GM23338 (cell line): Measurements from ENCODE around the gene MPRIP. TPM values are rescaled to one million over a fixed set of nuclear protein-coding genes. Genes with fewer than 3 reads are reported as not detected.

Experiments used
- ATAC-seq: fragments of 200-7000 bp; cut with Tn5 transposase; 3 replicates; pipeline ENCODE4 v1.9.1; 2020
- DNase-seq: peaks from one replicate; pipeline ENCODE4 v3.0.0-alpha.2; 2015; ENCODE audit warnings: low spot score
- H2AFZ ChIP-seq: fragments of 200-600 bp; sonication (generic); 2 replicates; pipeline ENCODE4 v1.8.0; 2016; ENCODE audit warnings: antibody characterized with exemption, mild to moderate bottlenecking, moderate library complexity
- H3F3A ChIP-seq: fragments of 200-600 bp; sonication (generic); replicated peaks from 2 replicates; pipeline ENCODE4 v1.8.0; 2017; ENCODE audit warnings: antibody characterized with exemption, mixed run types, low read depth
- H3K27ac ChIP-seq: fragments of 200-600 bp; sonication (generic); 2 replicates; pipeline ENCODE4 v1.6.1; 2016; ENCODE audit warnings: low read depth
- H3K27me3 ChIP-seq: fragments of 200-600 bp; sonication (generic); 2 replicates; pipeline ENCODE4 v1.8.0; 2016; ENCODE audit warnings: mild to moderate bottlenecking, mixed run types, moderate library complexity; ENCODE audit not compliant: insufficient read depth
- H3K36me3 ChIP-seq: fragments of 200-600 bp; sonication (generic); 2 replicates; pipeline ENCODE4 v1.8.0; 2016; ENCODE audit warnings: mild to moderate bottlenecking; ENCODE audit not compliant: insufficient read depth
- H3K4me1 ChIP-seq: fragments of 200-600 bp; sonication (generic); 2 replicates; pipeline ENCODE4 v1.8.0; 2016; ENCODE audit warnings: mild to moderate bottlenecking, moderate library complexity; ENCODE audit not compliant: insufficient read depth
- H3K4me2 ChIP-seq: fragments of 200-600 bp; sonication (generic); 2 replicates; pipeline ENCODE4 v1.7.1; 2017; ENCODE audit warnings: mixed run types
- H3K4me3 ChIP-seq: fragments of 200-600 bp; sonication (generic); 2 replicates; pipeline ENCODE4 v1.6.1; 2016; ENCODE audit warnings: mixed run types
- H3K79me2 ChIP-seq: fragments of 200-600 bp; sonication (generic); replicated peaks from 2 replicates; pipeline ENCODE4 v1.8.0; 2017; ENCODE audit warnings: mild to moderate bottlenecking; ENCODE audit not compliant: insufficient read depth
- H3K9me2 ChIP-seq: fragments of 200-600 bp; sonication (generic); 2 replicates; pipeline ENCODE4 v1.8.0; 2017; ENCODE audit not compliant: insufficient read depth
- H4K20me1 ChIP-seq: fragments of 200-600 bp; sonication (generic); replicated peaks from 2 replicates; pipeline ENCODE4 v1.8.0; 2017; ENCODE audit warnings: mild to moderate bottlenecking; ENCODE audit not compliant: insufficient read depth
- H3K27ac Mint-ChIP-seq: 2 replicates; pipeline ENCODE4 v1.8.0; 2020; ENCODE audit warnings: inconsistent platforms, mild to moderate bottlenecking, moderate library complexity, mixed read lengths
- H3K27me3 Mint-ChIP-seq: 3 replicates; pipeline ENCODE4 v1.8.0; 2022; ENCODE audit warnings: low read depth, mild to moderate bottlenecking, moderate library complexity, mixed read lengths, inconsistent platforms; ENCODE audit not compliant: insufficient read depth, poor library complexity
- H3K36me3 Mint-ChIP-seq: 3 replicates; pipeline ENCODE4 v1.8.0; 2021; ENCODE audit warnings: low read depth, mild to moderate bottlenecking, inconsistent platforms, moderate library complexity, mixed read lengths
- H3K4me1 Mint-ChIP-seq: 3 replicates; pipeline ENCODE4 v1.8.0; 2020; ENCODE audit warnings: mild to moderate bottlenecking, inconsistent platforms, mixed read lengths
- H3K4me3 Mint-ChIP-seq: 3 replicates; pipeline ENCODE4 v1.8.0; 2021; ENCODE audit warnings: moderate library complexity, mild to moderate bottlenecking, inconsistent platforms, mixed read lengths
- H3K9me3 Mint-ChIP-seq: 3 replicates; pipeline ENCODE4 v1.8.0; 2020; ENCODE audit warnings: moderate library complexity, mild to moderate bottlenecking, inconsistent platforms, mixed read lengths
- CREB1 ChIP-seq: fragments of 250-450 bp; sonication (Bioruptor Pico); IDR thresholded peaks from 2 replicates; pipeline ENCODE4 v1.5.0; 2020; ENCODE audit warnings: low read depth, mild to moderate bottlenecking, moderate library complexity
- CTCF ChIP-seq, 2 experiments: fragments of 200-600 bp in 1 of 2; sonication (generic) in 1 of 2; conservative IDR thresholded peaks; 2 replicates each; pipeline versions ENCODE4 v1.5.1 to v1.6.1; 2016 to 2017; ENCODE audit warnings: antibody characterized with exemption in 2 of 2, low read depth in 2 of 2, mild to moderate bottlenecking in 2 of 2, moderate library complexity in 1 of 2
- ETS1 ChIP-seq: IDR thresholded peaks from 2 replicates; pipeline ENCODE4 v1.6.1; 2016; ENCODE audit warnings: antibody characterized with exemption
- EZH2 ChIP-seq: fragments of 200-600 bp; sonication (generic); IDR thresholded peaks from one replicate; pipeline ENCODE4 v1.8.0; 2017; ENCODE audit warnings: antibody characterized with exemption, mild to moderate bottlenecking, low read depth; ENCODE audit not compliant: unreplicated experiment
- EZH2phosphoT487 ChIP-seq: fragments of 200-600 bp; sonication (generic); IDR thresholded peaks from one replicate; pipeline ENCODE4 v1.8.1; 2018; ENCODE audit warnings: antibody characterized with exemption; ENCODE audit not compliant: unreplicated experiment
- JUNB ChIP-seq: IDR thresholded peaks from one replicate; pipeline ENCODE4 v1.6.1; 2016; ENCODE audit warnings: antibody characterized with exemption; ENCODE audit not compliant: unreplicated experiment
- NANOG ChIP-seq: IDR thresholded peaks from 2 replicates; pipeline ENCODE4 v1.6.1; 2016; ENCODE audit warnings: antibody characterized with exemption, borderline replicate concordance
- POLR2AphosphoS5 ChIP-seq: IDR thresholded peaks from 2 replicates; pipeline ENCODE4 v1.6.1; 2016; ENCODE audit warnings: antibody characterized with exemption, low read depth
- REST ChIP-seq: IDR thresholded peaks from one replicate; pipeline ENCODE4 v1.6.1; 2018; ENCODE audit warnings: antibody characterized with exemption; ENCODE audit not compliant: unreplicated experiment
- STAT1 ChIP-seq: IDR thresholded peaks from one replicate; pipeline ENCODE4 v1.6.1; 2016; ENCODE audit warnings: antibody characterized with exemption; ENCODE audit not compliant: unreplicated experiment
- ZNF114 ChIP-seq: fragments of 250-450 bp; sonication (Bioruptor Pico); IDR thresholded peaks from 2 replicates; pipeline ENCODE4 v1.5.0; 2020; ENCODE audit warnings: mild to moderate bottlenecking, moderate library complexity
- ZNF331 ChIP-seq: fragments of 250-450 bp; sonication (Bioruptor Pico); IDR thresholded peaks from 2 replicates; pipeline ENCODE4 v1.5.0; 2020; ENCODE audit warnings: low read depth, mild to moderate bottlenecking, moderate library complexity
- ZNF462 ChIP-seq: fragments of 250-450 bp; sonication (Bioruptor Pico); IDR thresholded peaks from 2 replicates; pipeline ENCODE4 v1.5.0; 2020; ENCODE audit warnings: mild to moderate bottlenecking, moderate library complexity
- polyA plus RNA-seq: library from polyadenylated mRNA; unstranded; fragments of >200 nt; fragmentation: Nextera tagmentation; extraction: Ambion mirVana; gene quantifications from 2 replicates; pipeline ENCODE4 v1.2.1, GENCODE V29; 2016
- total RNA-seq: library from RNA; depleted of rRNA; stranded (reverse); fragments of >200 nt; shearing (Covaris generic); gene quantifications from 2 replicates; pipeline ENCODE4 v1.2.3, GENCODE V29; 2014

MPRIP gene
- total and polyA plus RNA-seq, 2 experiments from 2014 or later: 39.3 to 113 TPM

GRCh38 chr17:17109907-17110306, 67.7 kb downstream of the MPRIP start:
- Mint-ChIP-seq H3K4me3 (no peak overlapping the region), H3K4me1 (peaks cover 20% of the 10 kb centered on the region), H3K27ac (peak overlapping the region; percentile 22; the same call in 1 of the 2 replicates), H3K9me3 (no peaks in the 10 kb centered on the region), H3K36me3 (no peaks in the 10 kb centered on the region), H3K27me3 (peaks cover 9% of the 10 kb centered on the region)
- no peaks in the 10 kb centered on the region; the same call in 1 of the 2 replicates for H3K4me1 ChIP-seq
- H3K27me3 ChIP-seq: no peaks in the 10 kb centered on the region
- H2AFZ ChIP-seq: no peak overlapping the region
- no peaks in the 10 kb centered on the region for H3K36me3 ChIP-seq
- ATAC-seq: no peak
- H3K9me2 ChIP-seq: no peaks in the 10 kb centered on the region
- peaks cover 32% of the 10 kb centered on the region for H3K79me2 ChIP-seq
- no peak for DNase-seq
- TF ChIP-seq ZNF331 (CRISPR knock-in tag): no peak
- TF ChIP-seq ZNF462: no peak
- TF ChIP-seq ETS1: no peak
- TF ChIP-seq JUNB: no peak
- TF ChIP-seq EZH2: no peak
- TF ChIP-seq EZH2phosphoT487: no peak
- TF ChIP-seq STAT1: no peak
- TF ChIP-seq CTCF (conservative IDR thresholded peaks at IDR 0.05; ENCODE audit: low read depth in 2 of 2): no peak
- TF ChIP-seq NANOG: no peak
- TF ChIP-seq REST: no peak
- no peak for TF ChIP-seq ZNF114 (CRISPR knock-in tag)
- TF ChIP-seq POLR2AphosphoS5: no peak
- TF ChIP-seq CREB1 (CRISPR knock-in tag): no peak
- H3K4me3 ChIP-seq: no peak overlapping the region
- H3K27ac ChIP-seq: 0 out of 2 replicates have a peak overlapping the region, but pooled peaks have one; percentile 39
- no peaks in the 10 kb centered on the region for H3F3A ChIP-seq
- peaks cover 19% of the 10 kb centered on the region; the same call in 1 of the 2 replicates for H4K20me1 ChIP-seq
- no peak overlapping the region for H3K4me2 ChIP-seq
